ENCODE measurements around the gene KPNA2. TPM values are rescaled to one million over a fixed set of nuclear protein-coding genes. Genes with fewer than 3 reads are reported as not detected.

KPNA2 gene
- total and polyA plus RNA-seq, 2 of the 8 experiments (the other 6 are each of a cell fraction or from before 2014, with no cell fraction given) = 413 to 612 TPM

DNA sequence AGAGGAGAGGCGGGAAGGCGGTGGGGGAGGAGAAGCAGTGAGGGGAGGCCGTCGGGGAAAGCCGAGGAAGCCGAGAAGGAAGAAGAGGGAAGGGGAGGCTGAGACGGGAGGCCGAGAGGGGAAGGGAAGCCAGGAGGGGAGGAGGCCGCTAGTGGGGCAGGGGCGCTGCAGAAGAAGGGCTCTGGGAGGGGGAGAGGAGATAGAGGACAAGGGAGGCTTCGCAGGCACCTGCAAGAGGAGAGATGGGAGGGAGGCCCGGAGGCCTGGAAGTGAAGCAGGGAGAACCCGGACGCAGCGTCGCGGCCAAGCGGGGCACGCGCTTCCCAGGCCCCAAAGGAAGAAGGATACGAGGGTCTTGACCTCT is 41.6 kb upstream of the KPNA2 start (continued):
- TF ChIP-seq, protein P1, sequence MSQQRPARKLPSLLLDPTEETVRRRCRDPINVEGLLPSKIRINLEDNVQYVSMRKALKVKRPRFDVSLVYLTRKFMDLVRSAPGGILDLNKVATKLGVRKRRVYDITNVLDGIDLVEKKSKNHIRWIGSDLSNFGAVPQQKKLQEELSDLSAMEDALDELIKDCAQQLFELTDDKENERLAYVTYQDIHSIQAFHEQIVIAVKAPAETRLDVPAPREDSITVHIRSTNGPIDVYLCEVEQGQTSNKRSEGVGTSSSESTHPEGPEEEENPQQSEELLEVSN (IDR thresholded peaks at IDR 0.05) = 0 out of 2 replicates have a peak, but pooled peaks have one; percentile 25
- peak; percentile 77 for TF ChIP-seq KDM1A (IDR thresholded peaks at IDR 0.05; ENCODE audit: borderline replicate concordance, low read length)
- no peak for TF ChIP-seq ASH2L (IDR thresholded peaks at IDR 0.05; ENCODE audit: low read length)

Data from H1 (cell line).